ENCODE results near the gene HLA-G.
A peak's percentile ranks its signal among the peaks of the same experiment; 100 is the strongest.

The HLA-G gene

DNA sequence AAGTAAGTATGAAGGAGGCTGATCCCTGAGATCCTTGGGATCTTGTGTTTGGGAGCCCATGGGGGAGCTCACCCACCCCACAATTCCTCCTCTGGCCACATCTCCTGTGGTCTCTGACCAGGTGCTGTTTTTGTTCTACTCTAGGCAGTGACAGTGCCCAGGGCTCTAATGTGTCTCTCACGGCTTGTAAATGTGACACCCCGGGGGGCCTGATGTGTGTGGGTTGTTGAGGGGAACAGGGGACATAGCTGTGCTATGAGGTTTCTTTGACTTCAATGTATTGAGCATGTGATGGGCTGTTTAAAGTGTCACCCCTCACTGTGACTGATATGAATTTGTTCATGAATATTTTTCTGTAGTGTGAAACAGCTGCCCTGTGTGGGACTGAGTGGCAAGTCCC is 2.8 kb downstream of the HLA-G start:
- H3K18ac ChIP-seq (ENCODE audit: low read length): no peak overlapping the region
- no peak overlapping the region for H2BK15ac ChIP-seq (replicated peaks; ENCODE audit: low read depth)
- WGBS (ENCODE audit: extremely low coverage, insufficient coverage, low lambda C conversion rate): no CpG with 5 or more reads among the region's 2 CpGs
- no peaks in the 10 kb centered on the region for H3K79me2 ChIP-seq (ENCODE audit: control insufficient read depth, insufficient read depth, low read length)
- H4K5ac ChIP-seq (ENCODE audit: low read length): no peak overlapping the region
- H3K56ac ChIP-seq (ENCODE audit: low read length): no peak overlapping the region
- H3K27ac ChIP-seq (ENCODE audit: low read depth, low read length): no peak overlapping the region
- no peak for DNase-seq
- H3K4me2 ChIP-seq (ENCODE audit: low read length): no peak overlapping the region
- peaks cover 2% of the 10 kb centered on the region for H3K27me3 ChIP-seq (ENCODE audit: insufficient read depth, low read length, poor library complexity)
- H3K9ac ChIP-seq (ENCODE audit: low read length): no peak overlapping the region
- H3K4ac ChIP-seq (ENCODE audit: low read depth, low read length): no peak overlapping the region
- H3K4me1 ChIP-seq (ENCODE audit: control insufficient read depth, low read depth, low read length): no peaks in the 10 kb centered on the region
- no peak overlapping the region for H3K23ac ChIP-seq (ENCODE audit: low read length)
- no peak overlapping the region for H4K8ac ChIP-seq (ENCODE audit: low read depth, low read length)
- no peak overlapping the region for H2BK5ac ChIP-seq (ENCODE audit: low read length)
- no peak overlapping the region for H2AK5ac ChIP-seq (ENCODE audit: low read length)
- no peak overlapping the region for H3K4me3 ChIP-seq (ENCODE audit: low read length)
- H3K36me3 ChIP-seq (ENCODE audit: control insufficient read depth, insufficient read depth, low read length): no peaks in the 10 kb centered on the region
- no peaks in the 10 kb centered on the region for H3K79me1 ChIP-seq (ENCODE audit: low read length)
- no peak overlapping the region for H2BK120ac ChIP-seq (ENCODE audit: low read depth, low read length)

DNA sequence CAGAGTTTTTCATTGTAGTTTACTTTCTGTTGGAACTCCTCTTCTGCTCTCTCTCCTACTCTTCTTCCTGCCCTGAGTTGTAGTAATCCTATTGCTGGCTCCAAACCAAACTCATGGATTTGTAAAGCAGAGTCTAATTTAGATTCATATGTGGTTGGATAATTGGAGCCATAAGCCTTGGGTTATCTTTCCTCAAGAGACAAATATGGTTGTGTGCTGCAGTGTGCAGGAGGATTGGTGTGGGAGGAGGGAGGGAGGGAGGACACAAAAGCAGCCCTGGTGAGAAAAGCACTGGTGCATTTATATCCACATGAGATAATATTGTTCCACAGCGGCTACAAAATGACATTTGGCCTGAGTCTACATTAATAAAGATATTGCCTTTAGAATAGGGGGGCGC is 4.2 kb downstream of the HLA-G start:
- peaks cover 1% of the 10 kb centered on the region for H3K27me3 ChIP-seq (ENCODE audit: insufficient read depth, low read length, poor library complexity)
- H2BK15ac ChIP-seq (replicated peaks; ENCODE audit: low read depth): no peak overlapping the region
- H2BK120ac ChIP-seq (ENCODE audit: low read depth, low read length): no peak overlapping the region
- no peak overlapping the region for H3K9ac ChIP-seq (ENCODE audit: low read length)
- H2BK5ac ChIP-seq (ENCODE audit: low read length): no peak overlapping the region
- no peak overlapping the region for H3K4ac ChIP-seq (ENCODE audit: low read depth, low read length)
- no peaks in the 10 kb centered on the region for H3K4me1 ChIP-seq (ENCODE audit: control insufficient read depth, low read depth, low read length)
- no CpG with 5 or more reads among the region's 2 CpGs for WGBS (ENCODE audit: extremely low coverage, insufficient coverage, low lambda C conversion rate)
- H4K5ac ChIP-seq (ENCODE audit: low read length): no peak overlapping the region
- H3K36me3 ChIP-seq (ENCODE audit: control insufficient read depth, insufficient read depth, low read length): no peaks in the 10 kb centered on the region
- no peak overlapping the region for H4K8ac ChIP-seq (ENCODE audit: low read depth, low read length)
- DNase-seq: no peak
- H3K4me2 ChIP-seq (ENCODE audit: low read length): no peak overlapping the region
- H2AK5ac ChIP-seq (ENCODE audit: low read length): no peak overlapping the region
- no peak overlapping the region for H3K18ac ChIP-seq (ENCODE audit: low read length)
- no peak overlapping the region for H3K4me3 ChIP-seq (ENCODE audit: low read length)
- H3K79me1 ChIP-seq (ENCODE audit: low read length): no peaks in the 10 kb centered on the region
- H3K27ac ChIP-seq (ENCODE audit: low read depth, low read length): no peak overlapping the region
- H3K79me2 ChIP-seq (ENCODE audit: control insufficient read depth, insufficient read depth, low read length): no peaks in the 10 kb centered on the region
- H3K23ac ChIP-seq (ENCODE audit: low read length): no peak overlapping the region
- H3K56ac ChIP-seq (ENCODE audit: low read length): no peak overlapping the region

DNA sequence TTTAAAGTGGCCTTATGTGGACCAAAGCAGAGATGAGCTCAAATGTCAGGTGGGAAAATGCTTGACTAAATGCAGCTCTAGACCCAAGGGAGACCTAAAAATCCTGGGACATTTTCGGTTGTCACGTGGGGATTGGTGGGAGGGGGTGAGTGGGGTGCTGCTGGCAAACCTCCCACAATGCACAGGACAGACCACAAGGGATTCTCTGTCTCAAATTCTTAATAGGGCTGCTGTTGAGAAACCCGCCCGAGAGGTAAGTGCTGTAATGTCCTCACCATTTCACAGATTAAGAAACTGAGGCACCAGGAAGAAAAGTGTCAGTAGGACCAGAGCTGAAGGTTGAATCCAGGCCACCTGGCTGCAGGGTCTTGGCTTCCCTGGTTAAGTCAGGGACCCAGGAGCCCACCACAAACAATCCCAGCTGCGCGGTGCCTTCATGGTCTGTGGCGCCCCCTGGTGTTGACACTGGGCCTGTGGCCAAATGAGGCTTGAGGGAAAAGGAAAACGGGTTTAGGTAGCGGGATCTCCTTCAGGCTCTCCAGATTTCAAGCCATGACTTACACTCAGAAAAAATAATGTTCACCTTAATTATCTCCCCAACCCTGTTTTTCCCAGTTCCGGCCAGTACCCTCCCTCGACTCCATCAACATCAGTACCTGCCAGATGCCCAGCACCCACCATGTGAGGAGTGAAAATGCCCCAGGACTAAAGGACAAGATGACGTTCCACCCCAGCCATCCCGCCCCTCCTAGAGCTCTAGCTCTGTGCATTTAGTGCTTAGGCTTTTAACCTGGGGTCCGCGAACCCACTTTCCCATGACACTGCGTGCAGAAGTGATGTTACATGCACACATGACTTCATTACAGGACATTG is 7.2 kb downstream of the HLA-G start:
- no peak overlapping the region for H4K8ac ChIP-seq (ENCODE audit: low read depth, low read length)
- no peaks in the 10 kb centered on the region for H3K79me2 ChIP-seq (ENCODE audit: control insufficient read depth, insufficient read depth, low read length)
- H3K27me3 ChIP-seq (ENCODE audit: insufficient read depth, low read length, poor library complexity): no peaks in the 10 kb centered on the region
- no peaks in the 10 kb centered on the region for H3K79me1 ChIP-seq (ENCODE audit: low read length)
- no CpG with 5 or more reads among the region's 16 CpGs for WGBS (ENCODE audit: extremely low coverage, insufficient coverage, low lambda C conversion rate)
- H3K9ac ChIP-seq (ENCODE audit: low read length): no peak overlapping the region
- H3K4me1 ChIP-seq (ENCODE audit: control insufficient read depth, low read depth, low read length): no peaks in the 10 kb centered on the region
- H3K23ac ChIP-seq (ENCODE audit: low read length): no peak overlapping the region
- no peak overlapping the region for H2AK5ac ChIP-seq (ENCODE audit: low read length)
- H3K18ac ChIP-seq (ENCODE audit: low read length): no peak overlapping the region
- H2BK15ac ChIP-seq (replicated peaks; ENCODE audit: low read depth): no peak overlapping the region
- DNase-seq: peak; percentile 30
- no peak overlapping the region for H4K5ac ChIP-seq (ENCODE audit: low read length)
- H3K4me3 ChIP-seq (ENCODE audit: low read length): no peak overlapping the region
- no peak overlapping the region for H2BK5ac ChIP-seq (ENCODE audit: low read length)
- no peak overlapping the region for H3K56ac ChIP-seq (ENCODE audit: low read length)
- H2BK120ac ChIP-seq (ENCODE audit: low read depth, low read length): no peak overlapping the region
- H3K4ac ChIP-seq (ENCODE audit: low read depth, low read length): no peak overlapping the region
- no peak overlapping the region for H3K27ac ChIP-seq (ENCODE audit: low read depth, low read length)
- no peaks in the 10 kb centered on the region for H3K36me3 ChIP-seq (ENCODE audit: control insufficient read depth, insufficient read depth, low read length)
- H3K4me2 ChIP-seq (ENCODE audit: low read length): no peak overlapping the region

DNA sequence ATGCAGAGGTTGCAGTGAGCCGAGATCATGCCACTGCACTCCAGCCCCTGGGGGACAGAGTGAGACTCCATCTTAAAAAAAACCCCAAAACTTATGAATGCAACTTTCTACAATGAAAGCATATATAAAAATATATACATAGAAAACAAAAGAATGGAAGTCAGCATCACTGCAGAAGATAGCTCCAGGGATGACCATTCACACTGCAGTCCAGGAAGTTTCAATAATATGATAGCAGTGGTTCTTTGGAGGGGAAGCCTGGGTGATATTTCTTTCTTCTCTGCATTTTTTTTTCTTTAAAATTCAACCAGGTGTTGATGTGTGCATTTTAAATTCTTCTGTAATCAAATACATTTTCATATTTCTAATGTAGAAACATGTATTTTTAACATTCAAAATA is 12.3 kb downstream of the HLA-G start:
- WGBS (ENCODE audit: extremely low coverage, insufficient coverage, low lambda C conversion rate): no CpG with 5 or more reads among the region's 1 CpG
- H3K56ac ChIP-seq (ENCODE audit: low read length): no peak overlapping the region

DNA sequence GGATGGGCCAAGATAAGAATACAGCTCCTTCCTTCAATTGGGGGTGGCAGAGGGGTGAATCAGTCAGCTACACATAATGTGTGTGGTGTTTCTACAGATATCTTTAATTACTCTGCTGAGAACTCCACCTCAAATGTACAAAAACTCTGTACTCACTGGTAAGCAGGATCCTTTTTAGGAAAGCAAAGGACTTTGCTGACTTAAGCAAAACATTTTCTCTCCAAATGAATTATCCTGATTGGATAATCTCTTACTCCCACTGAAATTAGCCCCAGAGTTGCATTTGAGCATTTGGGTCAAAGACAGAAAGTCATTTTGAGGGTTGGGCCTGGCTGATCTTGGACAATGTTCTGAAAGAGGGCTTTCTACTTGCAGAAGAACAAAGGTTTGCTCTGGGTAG is 13.4 kb downstream of the HLA-G start:
- H4K5ac ChIP-seq (ENCODE audit: low read length): no peak overlapping the region
- H3K36me3 ChIP-seq (ENCODE audit: control insufficient read depth, insufficient read depth, low read length): no peaks in the 10 kb centered on the region
- no peak overlapping the region for H2BK5ac ChIP-seq (ENCODE audit: low read length)
- no peaks in the 10 kb centered on the region for H3K79me1 ChIP-seq (ENCODE audit: low read length)
- H3K27me3 ChIP-seq (ENCODE audit: insufficient read depth, low read length, poor library complexity): no peaks in the 10 kb centered on the region
- no peak overlapping the region for H3K4me2 ChIP-seq (ENCODE audit: low read length)
- no peak overlapping the region for H3K56ac ChIP-seq (ENCODE audit: low read length)
- no peak overlapping the region for H3K4me3 ChIP-seq (ENCODE audit: low read length)
- no peak overlapping the region for H3K9ac ChIP-seq (ENCODE audit: low read length)
- H2AK5ac ChIP-seq (ENCODE audit: low read length): no peak overlapping the region
- no peak overlapping the region for H4K8ac ChIP-seq (ENCODE audit: low read depth, low read length)
- H3K18ac ChIP-seq (ENCODE audit: low read length): no peak overlapping the region
- no peak overlapping the region for H3K4ac ChIP-seq (ENCODE audit: low read depth, low read length)
- no peaks in the 10 kb centered on the region for H3K79me2 ChIP-seq (ENCODE audit: control insufficient read depth, insufficient read depth, low read length)
- no peak overlapping the region for H2BK120ac ChIP-seq (ENCODE audit: low read depth, low read length)
- H2BK15ac ChIP-seq (replicated peaks; ENCODE audit: low read depth): no peak overlapping the region
- no peak for DNase-seq
- no peak overlapping the region for H3K27ac ChIP-seq (ENCODE audit: low read depth, low read length)
- no peaks in the 10 kb centered on the region for H3K4me1 ChIP-seq (ENCODE audit: control insufficient read depth, low read depth, low read length)
- H3K23ac ChIP-seq (ENCODE audit: low read length): no peak overlapping the region

More for the DNA sequence above, 12.3 kb downstream of the HLA-G start:
- Histone ChIP-seq H3K9ac (ENCODE audit: low read length) (no peak overlapping the region), H3K4me2 (ENCODE audit: low read length) (no peak overlapping the region), H3K4ac (ENCODE audit: low read depth, low read length) (no peak overlapping the region), H2BK120ac (ENCODE audit: low read depth, low read length) (no peak overlapping the region), H3K79me1 (ENCODE audit: low read length) (no peaks in the 10 kb centered on the region), H3K18ac (ENCODE audit: low read length) (no peak overlapping the region), H3K4me3 (ENCODE audit: low read length) (no peak overlapping the region), H2AK5ac (ENCODE audit: low read length) (no peak overlapping the region), H4K5ac (ENCODE audit: low read length) (no peak overlapping the region), H3K36me3 (ENCODE audit: control insufficient read depth, insufficient read depth, low read length) (no peaks in the 10 kb centered on the region), H4K8ac (ENCODE audit: low read depth, low read length) (no peak overlapping the region), H3K27me3 (ENCODE audit: insufficient read depth, low read length, poor library complexity) (no peaks in the 10 kb centered on the region), H3K23ac (ENCODE audit: low read length) (no peak overlapping the region), H2BK15ac (replicated peaks; ENCODE audit: low read depth) (no peak overlapping the region), H3K79me2 (ENCODE audit: control insufficient read depth, insufficient read depth, low read length) (no peaks in the 10 kb centered on the region), H3K4me1 (ENCODE audit: control insufficient read depth, low read depth, low read length) (no peaks in the 10 kb centered on the region), H3K27ac (ENCODE audit: low read depth, low read length) (no peak overlapping the region), H2BK5ac (ENCODE audit: low read length) (no peak overlapping the region)
- no peak for DNase-seq
